Suppressor macrophage treated with lipopolysaccharide for 1 hour (primary cell): ENCODE results near the gene FCN3.
A peak's percentile ranks its signal among the peaks of the same experiment; 100 is the strongest.

Experiments
- DNase-seq, 3 donors: peaks; one replicate each; pipeline ENCODE4 v3.0.0-alpha.2; 2020 to 2022

The FCN3 gene

GRCh38 chr1:27357281-27358037, 17.2 kb downstream of the FCN3 start:
- DNase-seq, result peak; percentile 70 to 83 (median 76)

DNA sequence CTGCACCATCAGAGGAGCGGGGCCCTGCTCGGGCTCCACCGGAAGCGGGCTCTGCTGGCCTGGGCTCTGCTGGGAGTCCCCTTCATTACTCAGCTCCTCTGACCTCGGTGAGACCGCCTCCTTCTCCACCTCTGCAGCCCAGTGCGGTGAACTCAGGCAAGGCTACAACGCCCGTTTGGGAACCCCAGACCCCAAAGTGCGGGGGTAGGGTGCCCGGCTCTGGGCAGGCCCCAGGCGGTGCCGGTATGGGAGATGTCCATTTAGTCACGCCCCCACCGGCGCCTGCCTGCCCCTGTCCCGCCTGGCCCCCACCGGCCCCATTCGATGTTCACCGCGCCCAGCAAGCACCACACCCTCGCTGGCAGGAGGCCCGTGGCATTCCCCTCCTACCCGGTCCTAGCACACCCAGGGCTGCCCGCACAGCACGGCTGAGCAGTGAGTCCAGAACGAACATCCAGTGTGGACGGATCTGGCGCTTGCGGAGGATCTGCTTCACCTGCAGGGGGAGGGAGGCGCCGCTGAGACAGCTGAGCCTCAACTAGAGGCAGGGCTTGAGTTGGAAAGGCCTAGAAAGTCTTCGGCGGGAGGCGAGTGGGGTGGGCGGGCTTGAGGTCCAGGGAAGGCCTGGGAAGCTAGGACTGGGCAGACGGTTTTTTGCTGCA, 17.9 kb downstream of the FCN3 start:
- DNase-seq, result peak; percentile 48 to 63 (median 56)

DNA sequence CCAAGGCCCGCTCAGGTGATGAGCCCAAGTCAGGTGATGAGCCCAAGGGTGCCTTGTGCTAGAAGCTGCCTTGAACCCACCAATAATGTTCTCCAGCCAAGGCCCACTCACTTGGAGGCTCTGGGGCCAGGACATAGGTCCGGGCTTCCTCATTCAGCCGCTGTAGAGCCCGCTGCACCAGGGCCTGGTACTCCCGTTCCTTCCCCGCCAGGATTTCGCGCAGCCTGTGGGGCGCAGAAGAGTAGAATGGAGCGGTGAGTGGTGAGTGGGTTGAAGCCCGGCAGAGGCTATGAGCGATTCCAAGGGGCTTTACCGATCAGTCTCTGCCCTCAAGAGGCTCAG, 18.4 kb downstream of the FCN3 start:
- DNase-seq, result no peak

DNA sequence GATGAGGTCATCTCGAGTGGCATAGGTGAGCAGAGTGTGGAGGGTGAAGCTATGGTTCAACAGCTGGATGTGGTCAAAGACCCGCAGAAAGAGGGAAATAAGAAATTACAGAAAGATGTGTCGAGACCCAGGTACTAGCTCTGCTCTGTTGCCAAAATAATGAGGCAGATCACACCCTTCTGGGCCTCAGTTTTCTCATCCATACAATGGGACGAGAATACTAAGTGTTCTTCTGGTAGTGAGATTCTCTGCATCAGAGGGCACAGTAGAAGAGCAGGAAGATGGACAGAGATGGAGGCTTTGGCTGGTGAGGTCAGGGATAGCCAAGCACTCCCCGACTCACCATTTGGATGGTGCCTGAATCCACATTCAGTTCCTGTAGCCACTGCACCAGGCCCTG, 18.9 kb downstream of the FCN3 start:
- no peak for DNase-seq

GRCh38 chr1:27353629-27354028, 21.0 kb downstream of the FCN3 start:
- no peak for DNase-seq

- no peak for DNase-seq
These were observed 21.5 kb downstream of the FCN3 start for GRCh38 chr1:27353166-27353565.

GRCh38 chr1:27351541-27352107, 23.0 kb downstream of the FCN3 start:
- no peak for DNase-seq

GRCh38 chr1:27350663-27351540, 23.7 kb downstream of the FCN3 start:
- DNase-seq, result no peak

GRCh38 chr1:27349784-27350662, 24.6 kb downstream of the FCN3 start:
- DNase-seq, result peak in 1 of 3 donors; percentile 65

GRCh38 chr1:27348861-27349783, 25.5 kb downstream of the FCN3 start:
- peak in 1 of 3 donors; percentile 35 for DNase-seq

- DNase-seq, result no peak
These were observed 27.5 kb downstream of the FCN3 start for GRCh38 chr1:27346991-27347624.

DNA sequence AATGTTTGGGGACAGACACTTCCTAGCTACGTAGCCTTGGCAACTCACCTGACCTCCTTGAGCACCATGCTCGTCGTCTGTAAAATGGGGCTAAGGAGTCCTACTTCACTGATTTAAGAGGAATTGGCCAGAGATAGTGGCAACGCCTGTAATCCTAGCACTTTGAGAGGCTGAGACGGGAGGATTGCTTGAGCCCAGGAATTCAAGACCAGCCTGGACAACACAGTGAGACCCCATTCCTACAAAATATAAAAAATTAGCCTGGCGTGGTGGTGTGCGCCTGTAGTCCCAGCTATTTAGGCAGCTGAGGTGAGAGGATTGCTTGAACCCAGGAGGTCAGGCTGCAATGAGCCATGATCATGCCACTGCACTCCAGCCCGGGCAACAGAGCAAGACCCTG, 28.3 kb downstream of the FCN3 start:
- no peak for DNase-seq

DNA sequence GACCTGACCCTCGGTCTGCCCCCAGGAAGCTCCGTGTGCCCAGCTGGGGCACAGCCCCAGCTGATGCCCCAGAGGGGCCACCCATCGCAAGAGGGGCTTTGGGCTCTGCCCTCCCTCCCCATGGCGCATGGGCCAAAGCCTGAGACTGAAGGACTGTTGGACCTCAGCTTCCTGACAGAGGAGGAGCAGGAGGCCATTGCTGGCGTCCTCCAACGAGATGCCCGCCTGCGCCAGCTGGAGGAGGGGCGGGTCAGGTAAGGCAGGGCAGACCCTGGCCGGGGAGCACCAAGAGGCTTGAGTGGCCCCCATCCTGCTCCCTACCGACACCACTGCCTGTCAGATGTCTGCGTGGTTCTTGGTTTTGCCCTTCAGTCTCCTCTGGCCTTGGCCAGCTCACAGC, 29.4 kb downstream of the FCN3 start:
- DNase-seq, result no peak

DNA sequence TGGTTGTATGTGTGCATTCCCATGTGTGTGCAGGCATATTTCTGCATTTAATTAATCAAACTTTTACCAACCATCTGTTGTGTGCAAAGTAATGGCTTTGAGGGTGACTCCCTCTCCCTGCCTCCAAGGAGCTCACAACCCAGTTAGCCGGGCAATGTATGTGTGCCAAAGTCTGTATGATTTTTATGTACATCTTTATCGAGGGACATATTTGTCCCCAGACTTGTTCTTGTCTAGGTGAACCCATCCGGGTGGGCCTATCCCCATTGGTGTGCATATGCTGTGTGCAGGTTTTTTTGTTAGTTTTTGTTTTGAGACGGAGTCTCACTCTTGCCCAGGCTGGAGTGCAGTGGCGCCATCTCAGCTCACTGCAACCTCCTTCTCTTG, 31.0 kb downstream of the FCN3 start:
- no peak for DNase-seq

DNA sequence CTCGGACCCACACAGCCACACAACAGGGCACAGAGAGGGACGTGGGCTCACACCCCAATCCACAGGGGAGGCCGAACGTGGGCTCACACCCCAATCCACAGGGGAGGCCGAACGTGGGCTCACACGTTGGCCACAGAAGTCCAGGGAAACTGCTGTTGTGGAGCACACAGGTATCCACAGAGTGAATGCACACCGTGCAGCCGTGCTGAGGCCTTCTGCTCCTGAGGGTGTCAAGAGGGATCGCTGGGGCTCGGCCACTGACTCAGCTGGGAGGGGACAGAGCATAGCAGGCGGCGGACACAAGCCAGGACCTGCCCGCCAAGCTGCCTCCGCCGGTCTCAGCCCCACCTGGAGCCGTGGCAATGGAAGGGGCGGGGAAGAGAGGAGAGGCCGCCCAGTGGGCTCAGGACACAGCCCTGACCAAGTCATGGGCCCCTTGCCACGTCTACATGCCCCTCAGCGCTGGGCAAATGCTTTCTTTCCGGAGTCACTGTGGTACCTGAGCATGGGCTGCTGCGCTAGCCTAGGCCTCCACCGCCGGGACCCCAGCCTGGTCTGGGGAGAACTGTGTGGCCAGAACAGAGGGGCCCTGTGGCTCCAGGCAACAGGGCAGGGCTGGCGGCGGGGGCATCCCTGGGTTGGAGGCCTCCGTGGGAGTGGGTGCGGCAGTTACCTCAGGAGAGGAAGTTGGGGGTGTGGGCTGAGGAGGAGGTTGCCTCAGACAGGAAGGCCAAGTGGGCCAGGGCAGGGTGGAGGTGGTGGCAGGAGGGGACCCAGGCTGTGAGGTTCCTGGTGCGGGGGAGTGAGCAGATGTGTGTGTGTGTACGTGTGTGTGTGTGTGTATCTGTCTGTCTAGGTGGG, 31.6 kb downstream of the FCN3 start:
- peak; percentile 43 to 64 (median 61) for DNase-seq

DNA sequence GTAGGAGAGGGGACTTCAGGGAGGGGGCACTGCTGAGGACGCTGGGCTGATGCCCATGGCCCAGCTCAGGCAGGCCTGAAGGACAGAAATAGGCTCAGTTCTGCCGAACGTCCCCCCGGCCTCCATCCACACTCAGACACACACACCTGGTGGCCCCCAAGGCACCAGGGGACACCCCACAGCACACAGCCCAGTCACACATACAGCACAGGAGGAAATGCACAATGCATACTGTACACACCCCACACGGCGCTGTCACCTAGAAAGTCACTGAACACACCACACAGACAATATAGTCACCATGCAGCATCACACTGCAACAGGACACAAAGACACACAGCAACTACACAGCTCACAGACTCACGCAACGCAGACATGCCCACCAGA, 32.2 kb downstream of the FCN3 start:
- peak in 1 of 3 donors; percentile 20 for DNase-seq

DNA sequence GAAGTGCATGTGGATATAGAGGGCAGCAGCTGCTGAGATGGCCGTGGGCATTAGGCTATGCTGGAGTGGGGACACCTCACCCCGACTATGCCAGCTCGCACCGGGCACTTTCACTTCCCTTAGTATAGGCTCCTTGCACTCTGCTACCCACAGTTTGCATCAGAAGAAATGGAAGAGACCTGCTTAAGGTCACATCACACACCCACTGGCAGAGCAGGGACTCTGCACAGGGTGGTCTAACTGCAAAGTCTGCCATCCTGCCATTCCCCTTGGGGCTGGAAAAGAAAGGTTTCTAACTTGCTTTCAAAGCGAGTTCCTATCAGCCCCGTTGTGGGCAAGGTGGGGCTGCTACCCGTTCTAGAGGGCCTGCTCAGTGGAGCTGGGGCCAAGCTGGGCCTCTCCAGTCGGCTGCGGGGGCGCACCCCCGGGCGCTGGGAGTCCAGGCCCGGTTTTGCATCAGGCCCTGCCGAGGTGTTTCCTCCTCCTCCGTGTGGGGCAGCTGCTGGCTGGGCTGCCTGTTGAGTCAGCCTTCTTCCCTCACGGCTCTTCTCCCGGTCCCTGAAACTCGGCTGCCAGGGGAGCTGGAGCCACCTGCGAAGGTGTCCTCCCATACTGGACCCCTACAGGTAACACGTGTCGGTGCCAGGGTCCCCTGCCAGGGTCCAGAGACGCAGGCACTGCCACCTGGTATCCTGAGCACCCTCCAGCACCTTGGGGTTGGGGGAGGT, 32.9 kb downstream of the FCN3 start, which contains the start of gene SYTL1:
Gene SYTL1 (plus strand): TSS at position 498 of the 728 bp plus-strand sequence. CDS start 3,313 bp downstream, outside the sequence.
- peak; percentile 75 to 88 (median 82) for DNase-seq

GRCh38 chr1:27339213-27339612, 35.4 kb downstream of the FCN3 start:
- DNase-seq, result peak in 1 of 3 donors; percentile 34

- DNase-seq, result no peak
These were observed 35.9 kb downstream of the FCN3 start for GRCh38 chr1:27338751-27339150.
